Stimulated activated CD8-positive, alpha-beta memory T cell treated with anti-CD3 and anti-CD28 coated beads, Interleukin-4, amount 100 ng/mL, for 1 hour (primary cell): ENCODE results near the gene ABCA10.
"Not testable (repeated sequence)": the region's sequence is repeated elsewhere in the genome, so short reads cannot be mapped to it uniquely, and the experiment has no call there.

Experiments used
- DNase-seq, 2 donors: peaks; one replicate each; pipeline ENCODE4 v3.0.0-alpha.2; 2020; ENCODE audit warnings: low read depth in 2 of 2, low spot score in 1 of 2

Gene ABCA10

GRCh38 chr17:69228576-69228975 is at the start of gene ABCA10:
TSS of gene ABCA10 (minus strand) at chr17:69228824. CDS start at chr17:69225358, 3,466 bp downstream.
- DNase-seq, result no peak

- DNase-seq, result not testable (repeated sequence)
Measured at GRCh38 chr17:69276279-69276678, 47.7 kb upstream of the ABCA10 start.

GRCh38 chr17:69275751-69276150 is 47.1 kb upstream of the ABCA10 start:
- DNase-seq, result no peak

GRCh38 chr17:69271023-69271422 is 42.4 kb upstream of the ABCA10 start:
- DNase-seq, result no peak

- DNase-seq, result no peak
Measured at GRCh38 chr17:69269131-69269998, 40.7 kb upstream of the ABCA10 start.

- no peak for DNase-seq
Measured at GRCh38 chr17:69268543-69269014, 40.0 kb upstream of the ABCA10 start.

- DNase-seq, result no peak
Measured at GRCh38 chr17:69267219-69267618, 38.6 kb upstream of the ABCA10 start.

GRCh38 chr17:69265873-69266272 is 37.2 kb upstream of the ABCA10 start:
- no peak for DNase-seq

GRCh38 chr17:69254187-69254586 is 25.6 kb upstream of the ABCA10 start:
- DNase-seq, result no peak

- DNase-seq, result no peak
Measured at GRCh38 chr17:69250641-69251040, 22.0 kb upstream of the ABCA10 start.

- DNase-seq, result no peak
Measured at GRCh38 chr17:69246726-69247375, 18.2 kb upstream of the ABCA10 start.

GRCh38 chr17:69246202-69246601 is 17.6 kb upstream of the ABCA10 start:
- DNase-seq, result no peak

GRCh38 chr17:69245617-69246016 is 17.0 kb upstream of the ABCA10 start:
- DNase-seq, result no peak

GRCh38 chr17:69239611-69240600 is 11.3 kb upstream of the ABCA10 start:
- DNase-seq, result no peak

GRCh38 chr17:69236946-69237345 is 8.3 kb upstream of the ABCA10 start:
- DNase-seq, result no peak

- DNase-seq, result no peak
Measured at GRCh38 chr17:69236464-69236863, 7.8 kb upstream of the ABCA10 start.

- peak; percentile 15 to 17 for DNase-seq
Measured at GRCh38 chr17:69235338-69236058, 6.9 kb upstream of the ABCA10 start.

GRCh38 chr17:69232650-69233049 is 4.0 kb upstream of the ABCA10 start:
- no peak for DNase-seq

- DNase-seq, result no peak
Measured at GRCh38 chr17:69231521-69231920, 2.9 kb upstream of the ABCA10 start.

- no peak for DNase-seq
Measured at GRCh38 chr17:69230939-69231338, 2.3 kb upstream of the ABCA10 start.
